Measurements from ENCODE around the gene GTF3C1. TPM values are rescaled to one million over a fixed set of nuclear protein-coding genes. Genes with fewer than 3 reads are reported as not detected.

GTF3C1 gene
- total and polyA plus RNA-seq, 2 of the 8 experiments (the other 6 are each of a cell fraction or from before 2014, with no cell fraction given) = 89.3 to 126 TPM

GRCh38 chr16:27458258-27458657 is 91.5 kb downstream of the GTF3C1 start:
- H3K4me2 ChIP-seq (ENCODE audit: insufficient read depth in 1 of 2, low read depth in 2 of 2, low read length in 2 of 2) = no peak overlapping the region
- H4K8ac ChIP-seq (ENCODE audit: extremely low read depth, insufficient read depth, low read length) = no peak overlapping the region
- H3K27ac ChIP-seq (ENCODE audit: low read depth, low read length) = no peak overlapping the region
- no peak overlapping the region for H3K23ac ChIP-seq (ENCODE audit: insufficient read length)
- H2BK5ac ChIP-seq (ENCODE audit: low read depth, low read length) = no peak overlapping the region
- FAIRE-seq = no peak
- WGBS, 2 experiments (ENCODE audit: extremely low coverage in 1 of 2, insufficient coverage in 1 of 2, insufficient read length in 1 of 2, insufficient replicate concordance in 2 of 2, low coverage in 1 of 2, low lambda C conversion rate in 2 of 2, missing lambda C conversion rate in 1 of 2) = 94% methylated on average over 5 of the region's 5 CpGs; no CpG with 5 or more reads in 1 of the 2 experiments
- no peak overlapping the region for H3K14ac ChIP-seq (ENCODE audit: insufficient read length)
- H3K4me3 ChIP-seq (ENCODE audit: extremely low read depth in 1 of 4, insufficient read depth in 2 of 4, low read depth in 3 of 4, low read length in 4 of 4) = no peak overlapping the region
- H2BK120ac ChIP-seq (replicated peaks; ENCODE audit: low read depth, low read length) = no peak overlapping the region
- POLR2A ChIA-PET (ENCODE audit: partially characterized antibody) = interaction anchor here (2.0 kb wide), 1 partner anchor 8 kb away, joined by 6 read pairs; no protein-coding TSS in a partner anchor
- H3K79me2 ChIP-seq (ENCODE audit: control insufficient read depth in 1 of 2, insufficient read depth in 2 of 2, low read length in 2 of 2) = no peaks in the 10 kb centered on the region
- no peak overlapping the region for H2BK20ac ChIP-seq (ENCODE audit: low read length)
- H3K79me1 ChIP-seq (ENCODE audit: low read depth, low read length) = no peaks in the 10 kb centered on the region
- H3K4me1 ChIP-seq (replicated peaks in 1 of 4; ENCODE audit: control insufficient read depth in 3 of 4, insufficient read depth in 4 of 4, low read length in 3 of 4) = no peaks in the 10 kb centered on the region
- no peak overlapping the region for H3K4ac ChIP-seq (replicated peaks; ENCODE audit: insufficient read length, low read depth, low read length)
- DNase-seq (ENCODE audit: low read depth in 1 of 2, low spot score in 2 of 2) = no peak
- H4K91ac ChIP-seq (replicated peaks; ENCODE audit: insufficient read length, low read length) = no peak overlapping the region
- no peak overlapping the region for H3K56ac ChIP-seq (replicated peaks; ENCODE audit: insufficient read length, low read depth, low read length)
- no peak overlapping the region for H3K9ac ChIP-seq (replicated peaks in 1 of 4; ENCODE audit: extremely low read depth in 1 of 4, low read depth in 3 of 4, low read length in 3 of 4)
- no peak overlapping the region for H2BK12ac ChIP-seq (ENCODE audit: low read depth, low read length)
- no peaks in the 10 kb centered on the region for H3K27me3 ChIP-seq (replicated peaks in 1 of 4; ENCODE audit: control insufficient read depth in 3 of 4, extremely low read depth in 1 of 4, insufficient read depth in 3 of 4, low read length in 3 of 4)
- H2BK15ac ChIP-seq (ENCODE audit: low read length) = no peak overlapping the region
- CTCF ChIA-PET (ENCODE audit: partially characterized antibody) = interaction anchor here (0.9 kb wide), 1 partner anchor 31 kb away, joined by 3 read pairs; no protein-coding TSS in a partner anchor
- no peaks in the 10 kb centered on the region for H3K9me3 ChIP-seq (ENCODE audit: insufficient read depth in 2 of 2, low read depth in 1 of 2, low read length in 1 of 2)
- H3K36me3 ChIP-seq (ENCODE audit: control insufficient read depth in 2 of 4, insufficient read depth in 4 of 4, low read length in 3 of 4) = peaks cover 4 to 22% (median 16%) of the 10 kb centered on the region in 4 experiments; a peak in 6 of 8 replicates
- H3K18ac ChIP-seq (ENCODE audit: extremely low read depth, low read length) = no peak overlapping the region
- H3K23me2 ChIP-seq (ENCODE audit: low read depth, low read length) = peaks cover 4% of the 10 kb centered on the region; the same call in 1 of the 2 replicates
- peaks cover 2 to 7% of the 10 kb centered on the region in 2 experiments for H4K20me1 ChIP-seq (replicated peaks in 1 of 2; ENCODE audit: control insufficient read depth in 1 of 2, insufficient read depth in 2 of 2, low read length in 2 of 2)
- no peak overlapping the region for H2AK5ac ChIP-seq (ENCODE audit: low read depth, low read length)
- H2AFZ ChIP-seq (ENCODE audit: low read length) = no peak overlapping the region
- no peak overlapping the region for H4K5ac ChIP-seq (ENCODE audit: insufficient read length, low read depth, low read length)
- TF ChIP-seq RBBP5 (IDR thresholded peaks at IDR 0.05; ENCODE audit: borderline replicate concordance, low read depth, low read length) (no peak), NANOG (IDR thresholded peaks at IDR 0.05; ENCODE audit: insufficient read depth, low read depth, low read length, poor library complexity, severe bottlenecking) (no peak), GTF2F1 (IDR thresholded peaks at IDR 0.05; ENCODE audit: borderline replicate concordance, low read depth, low read length) (no peak), CBX8 (IDR thresholded peaks at IDR 0.05; ENCODE audit: borderline replicate concordance, low read depth, low read length) (no peak), CBX5 (IDR thresholded peaks at IDR 0.05; ENCODE audit: low read depth, low read length) (no peak), SAP30 (IDR thresholded peaks at IDR 0.05; ENCODE audit: insufficient read depth, insufficient replicate concordance, low read length) (no peak), EGR1 (IDR thresholded peaks at IDR 0.05; ENCODE audit: borderline replicate concordance, low read depth, low read length) (no peak), YY1 (IDR thresholded peaks at IDR 0.05; ENCODE audit: low read depth, low read length) (no peak), JUN (IDR thresholded peaks at IDR 0.05; ENCODE audit: low read depth, low read length) (no peak), TAF1 (IDR thresholded peaks at IDR 0.05; ENCODE audit: low read depth, low read length) (no peak), SP4 (IDR thresholded peaks at IDR 0.05; ENCODE audit: low read length) (no peak), KDM4A (IDR thresholded peaks at IDR 0.05; ENCODE audit: low read depth, low read length, severe bottlenecking) (no peak), POLR2AphosphoS5 (IDR thresholded peaks at IDR 0.05; ENCODE audit: low read depth, low read length) (no peak), SP1 (IDR thresholded peaks at IDR 0.05; ENCODE audit: low read depth, low read length) (no peak), BRCA1 (IDR thresholded peaks at IDR 0.05; ENCODE audit: low read depth, low read length) (no peak)
